HG03066 (cell line): ENCODE data around the gene ETV3L.
"Not testable (repeated sequence)": the region's sequence is repeated elsewhere in the genome, so short reads cannot be mapped to it uniquely, and the experiment has no call there.

Source experiments
- ATAC-seq: cut with Tn5 transposase; IDR thresholded peaks from one replicate; pipeline ENCODE4 v1.9.1; 2021; ENCODE audit warnings: low read depth; ENCODE audit not compliant: unreplicated experiment

Gene ETV3L

DNA sequence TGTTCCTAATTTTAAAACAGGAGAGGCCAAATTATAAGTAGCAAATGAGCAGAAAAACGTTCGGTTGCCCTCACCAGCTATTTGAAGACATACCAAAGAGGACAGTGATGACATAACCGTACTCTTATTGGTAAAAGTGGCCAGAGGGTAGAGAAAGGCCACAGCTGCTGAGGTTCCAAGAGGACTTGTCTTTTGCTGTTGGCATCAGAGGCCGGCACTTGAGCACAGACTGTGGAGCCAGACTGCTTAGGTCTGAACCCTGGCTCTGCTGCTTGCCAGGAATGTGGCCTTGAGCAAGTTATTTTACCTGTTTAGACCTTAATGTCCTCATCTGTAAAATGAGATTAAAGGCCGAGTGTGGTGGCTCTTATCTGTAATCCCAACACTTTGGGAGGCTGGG lies 14.9 kb downstream of the ETV3L start:
- ATAC-seq, result no peak

DNA sequence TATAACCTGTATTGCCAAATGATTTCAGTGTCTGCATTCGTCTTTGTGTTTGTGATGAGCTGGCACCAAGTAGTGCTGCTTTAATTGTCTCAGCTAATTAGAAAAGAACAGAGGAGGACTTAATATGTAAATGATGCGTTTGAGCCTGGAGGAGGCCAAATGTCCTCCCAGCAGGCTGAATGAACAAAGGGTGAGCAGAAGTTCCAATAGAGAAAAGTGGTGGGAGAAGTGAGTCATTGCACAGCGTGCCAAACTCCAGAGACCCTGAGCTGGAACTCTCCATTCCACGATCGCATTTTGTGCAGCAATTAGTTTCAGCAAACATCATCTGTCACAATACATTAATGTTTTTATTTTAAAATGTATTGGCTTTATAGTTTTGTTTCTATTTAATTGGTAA lies 17.9 kb downstream of the ETV3L start:
- no peak for ATAC-seq

DNA sequence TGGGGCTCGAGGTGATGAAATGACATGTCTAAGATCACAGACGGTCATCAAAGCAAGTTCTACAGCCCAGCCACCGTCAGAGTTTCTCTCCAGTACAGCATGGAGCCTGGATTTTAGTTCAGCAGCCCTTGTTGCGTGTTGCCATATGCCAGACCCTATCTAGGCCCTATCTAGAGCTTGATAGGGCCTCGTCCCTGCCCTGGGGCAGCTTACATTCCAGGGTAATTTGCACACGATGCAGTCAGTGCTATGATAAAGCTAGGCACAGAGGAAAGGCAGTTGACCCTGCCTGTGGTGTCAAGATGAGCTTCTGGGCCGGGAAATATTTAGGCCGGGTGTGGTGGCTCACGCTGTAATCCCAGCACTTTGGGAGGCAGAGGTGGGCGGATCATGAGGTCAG lies 18.9 kb downstream of the ETV3L start:
- no peak for ATAC-seq

- no peak for ATAC-seq
Measured at GRCh38 chr1:157077394-157077793, 22.2 kb downstream of the ETV3L start.

DNA sequence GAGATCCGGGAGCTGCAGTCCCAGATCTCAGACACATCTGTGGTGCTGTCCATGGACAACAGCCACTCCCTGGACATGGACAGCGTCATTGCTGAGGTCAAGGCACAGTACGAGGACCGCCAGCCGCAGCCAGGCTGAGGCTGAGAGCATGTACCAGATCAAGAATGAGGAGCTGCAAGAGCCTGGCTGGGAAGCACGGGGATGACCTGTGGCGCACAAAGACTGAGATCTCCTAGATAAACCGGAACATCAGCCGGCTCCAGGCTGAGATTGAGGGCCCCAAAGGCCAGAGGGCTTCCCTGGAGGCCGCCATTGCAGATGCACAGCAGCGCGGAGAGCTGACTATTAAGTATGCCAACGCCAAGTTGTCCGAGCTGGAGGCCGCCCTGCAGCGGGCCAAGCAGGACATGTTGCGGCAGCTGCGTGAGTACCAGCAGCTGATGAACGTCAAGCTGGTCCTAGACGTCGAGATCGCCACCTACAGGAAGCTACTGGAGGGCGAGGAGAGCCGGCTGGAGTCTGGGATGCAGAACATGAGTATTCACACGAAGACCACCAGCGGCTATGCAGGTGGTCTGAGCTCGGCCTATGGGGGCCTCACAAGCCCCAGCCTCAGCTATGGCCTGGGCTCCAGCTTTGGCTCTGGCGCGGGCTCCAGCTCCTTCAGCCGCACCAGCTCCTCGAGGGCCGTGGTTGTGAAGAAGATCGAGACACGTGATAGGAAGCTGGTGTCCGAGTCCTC lies 25.5 kb downstream of the ETV3L start:
- ATAC-seq, result no peak

- no peak for ATAC-seq
Measured at GRCh38 chr1:157069601-157070000, 30.0 kb downstream of the ETV3L start.

DNA sequence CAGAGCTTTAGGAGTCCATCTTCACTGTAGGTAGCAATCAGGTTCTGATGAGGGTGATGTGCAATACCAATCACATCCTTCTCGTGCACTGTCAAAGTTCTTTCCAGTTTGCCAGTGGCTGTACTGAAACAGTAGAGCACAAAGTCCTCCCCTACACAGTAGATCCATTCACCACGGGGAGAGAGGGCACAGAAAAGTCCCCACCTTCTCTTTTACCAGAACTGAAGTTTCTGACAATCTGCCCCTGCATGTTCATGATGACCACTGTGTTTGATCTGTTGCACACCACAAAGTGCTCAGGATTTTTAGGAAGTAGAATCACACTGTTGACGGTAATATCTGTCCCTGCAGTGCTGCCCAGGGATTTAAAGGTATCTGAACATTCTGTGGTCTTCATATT lies 40.4 kb downstream of the ETV3L start:
- ATAC-seq, result not testable (repeated sequence)

- no peak for ATAC-seq
Measured at GRCh38 chr1:157056269-157056668, 43.3 kb downstream of the ETV3L start.

- not testable (repeated sequence) for ATAC-seq
Measured at GRCh38 chr1:157055729-157056128, 43.9 kb downstream of the ETV3L start.

- no peak for ATAC-seq
Measured at GRCh38 chr1:157050836-157051235, 48.8 kb downstream of the ETV3L start.

GRCh38 chr1:157047062-157047410 lies 52.6 kb downstream of the ETV3L start:
- no peak for ATAC-seq

GRCh38 chr1:157045250-157046218 lies 54.1 kb downstream of the ETV3L start, which contains the start of gene ARHGEF11:
Gene ARHGEF11 (minus strand): TSS chr1:157045742. CDS start chr1:157044330, 1,412 bp downstream.
- peak; percentile 88 for ATAC-seq

DNA sequence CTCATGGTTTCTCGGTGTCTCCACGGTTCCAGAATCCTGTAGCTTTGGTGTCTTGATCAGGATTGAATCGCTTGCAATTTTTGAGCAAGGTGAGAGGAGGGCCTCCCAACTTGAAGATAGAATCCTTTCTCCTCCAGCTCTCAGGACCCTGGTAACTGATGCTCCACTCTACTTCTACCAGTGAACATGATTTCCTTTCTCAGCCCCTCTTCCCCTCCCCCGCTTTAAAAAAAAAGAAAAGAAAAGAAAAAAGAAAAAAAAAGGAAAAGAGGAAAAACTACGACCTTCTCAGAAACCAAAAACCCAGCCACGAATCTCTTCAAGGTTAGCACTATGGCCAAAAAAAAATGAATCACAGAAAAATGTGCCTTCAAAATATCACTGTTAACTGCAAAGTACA lies 55.3 kb downstream of the ETV3L start:
- no peak for ATAC-seq

- no peak for ATAC-seq
Measured at GRCh38 chr1:157043685-157044084, 55.9 kb downstream of the ETV3L start.

- no peak for ATAC-seq
Measured at GRCh38 chr1:157042846-157043245, 56.8 kb downstream of the ETV3L start.
